Pancreas (tissue), 10 donors: ENCODE measurements around the gene LCN12. TPM values are rescaled to one million over a fixed set of nuclear protein-coding genes. Genes with fewer than 3 reads are reported as not detected.

ENCODE experiments used
- ATAC-seq, 4 donors: fragments of 200-7000 bp; cut with Tn5 transposase; one replicate each; pipeline versions ENCODE4 v1.8.0 to v1.9.1; 2020; ENCODE audit warnings: mild to moderate bottlenecking in 4 of 4, moderate library complexity in 4 of 4
- DNase-seq, 6 donors: peaks; one replicate each; pipeline ENCODE4 v3.0.0-alpha.2; 2020
- FAIRE-seq: peaks from 2 replicates; lab custom pipeline; 2012; peaks lifted over from hg19 to GRCh38; lab: Jason Lieb, UNC
- H3K27ac ChIP-seq, 4 donors: fragments of 200-600 bp; sonication (generic); 1 replicate in 3 of 4; 2 replicates in 1 of 4; pipeline versions ENCODE4 v1.5.0 to v1.8.0; 2020
- H3K27me3 ChIP-seq, 4 donors: fragments of 200-600 bp; one replicate each; pipeline ENCODE4 v1.8.0; 2021
- H3K36me3 ChIP-seq, 3 donors: fragments of 200-600 bp; sonication (generic) in 1 of 3; one replicate each; pipeline versions ENCODE4 v1.5.0 to v1.8.0; 2020 to 2021
- H3K4me1 ChIP-seq, 3 donors: fragments of 200-600 bp; one replicate each; pipeline ENCODE4 v1.8.0; 2021
- H3K4me3 ChIP-seq, 4 donors: fragments of 200-600 bp; sonication (generic) in 2 of 4; one replicate each; pipeline versions ENCODE4 v1.5.0 to v1.8.0; 2020 to 2021
- H3K9me3 ChIP-seq, 4 donors: fragments of 200-600 bp; one replicate each; pipeline ENCODE4 v1.8.0; 2021
- CTCF ChIP-seq, 4 donors: fragments of 200-600 bp; sonication (generic) in 3 of 4; IDR thresholded peaks; one replicate each; pipeline versions ENCODE4 v1.5.0 to v1.8.0; 2021; ENCODE audit warnings: antibody characterized with exemption in 4 of 4
- WGBS, 2 donors: extraction: QIAGEN DNeasy Blood & Tissue Kit; methylation state at CpG; one replicate each; pipeline ENCODE4 v1.1.7; 2013; 5-methylcytosine and 5-hydroxymethylcytosine counted together
- intact Hi-C, 3 donors: fragments of 100-400 bp; cut with DNase I; formaldehyde crosslinking; loops; one replicate each; pipeline versions ENCODE4 v1.11.1 to v1.14.2; 2022
- polyA plus RNA-seq, 2 donors: library from polyadenylated mRNA; stranded (reverse); fragments of 200-250 nt; gene quantifications; one replicate each; pipeline ENCODE4 v1.2.3, GENCODE V29; 2013
- total RNA-seq, 6 donors: library from RNA; stranded (reverse); fragmentation: NEBNext Ultra II Directional in 4 of 6; extraction: Animal tissue kit (Norgen Biotek cat#: 25700) in 4 of 6; gene quantifications; one replicate each; pipeline versions ENCODE4 v1.2.1 to v1.2.4, GENCODE V29; 2021 to 2023
- donor health status: healthy with polysubstance abuse.
- donor health status: DM: no; HTN: no; CAD: no; lungs with moderate emphysema.
- donor health status: DM: no; HTN: no; CAD: no.
- donor health status: control.
- donor health status: control.
- donor health status: Bipolar disorder and iron deficiency.
- donor health status: DM: yes; HTN: yes; CAD: no.
- donor health status: DM: no; HTN: no; CAD: no.
- donor health status: DM: no; HTN: no; CAD: no.
- donor health status: DM: yes; HTN: yes; CAD: no.

LCN12 gene
- total and polyA plus RNA-seq, 8 donors: 0.57 to 16.5 (median 3.4) TPM

- TF ChIP-seq CTCF (IDR thresholded peaks at IDR 0.05): no peak
- intact Hi-C loops: no loop called here
- no peaks in the 10 kb centered on the region for H3K9me3 ChIP-seq
- FAIRE-seq (no peak), ATAC-seq (no peak), DNase-seq (no peak)
- H3K27ac ChIP-seq: no peak overlapping the region
- WGBS, 2 donors: 96 to 100% methylated on average over 2 of the region's 2 CpGs
- no peaks in the 10 kb centered on the region for H3K27me3 ChIP-seq
- no peak overlapping the region for H3K4me3 ChIP-seq
- H3K4me1 ChIP-seq: no peaks in the 10 kb centered on the region
- H3K36me3 ChIP-seq: no peaks in the 10 kb centered on the region
These were observed 20.4 kb upstream of the LCN12 start for GRCh38 chr9:136931611-136932130.

- FAIRE-seq: no peak
- H3K9me3 ChIP-seq: no peaks in the 10 kb centered on the region
- ATAC-seq: no peak
- H3K4me1 ChIP-seq: no peaks in the 10 kb centered on the region
- intact Hi-C loops: no loop called here
- TF ChIP-seq CTCF (IDR thresholded peaks at IDR 0.05): no peak
- no peak for DNase-seq
- H3K27ac ChIP-seq: no peak overlapping the region
- no peaks in the 10 kb centered on the region for H3K36me3 ChIP-seq
- 86 to 92% methylated on average over 3 of the region's 3 CpGs for WGBS, 2 donors
- no peak overlapping the region for H3K4me3 ChIP-seq
- no peaks in the 10 kb centered on the region for H3K27me3 ChIP-seq
These were observed 17.8 kb upstream of the LCN12 start for GRCh38 chr9:136934277-136934676.

- H3K27me3 ChIP-seq: no peaks in the 10 kb centered on the region
- intact Hi-C loops: no loop called here
- peaks cover 0 to 10% (median 5%) of the 10 kb centered on the region in 3 donors for H3K36me3 ChIP-seq
- no peaks in the 10 kb centered on the region for H3K9me3 ChIP-seq
- FAIRE-seq (no peak), ATAC-seq (no peak), DNase-seq (no peak)
- no peak overlapping the region for H3K4me3 ChIP-seq
- WGBS, 2 donors: 91 to 92% methylated on average over 3 of the region's 3 CpGs
- H3K27ac ChIP-seq: no peak overlapping the region
- TF ChIP-seq CTCF (IDR thresholded peaks at IDR 0.05): no peak
- H3K4me1 ChIP-seq: no peaks in the 10 kb centered on the region
These were observed 16.4 kb upstream of the LCN12 start for GRCh38 chr9:136935651-136936050.

GRCh38 chr9:136936645-136937170 lies 15.4 kb upstream of the LCN12 start:
- DNase-seq: no peak
- WGBS, 2 donors: 91 to 97% methylated on average over 8 of the region's 8 CpGs
- no peaks in the 10 kb centered on the region for H3K27me3 ChIP-seq
- FAIRE-seq: no peak
- ATAC-seq: no peak
- H3K27ac ChIP-seq: no peak overlapping the region
- H3K4me1 ChIP-seq: no peaks in the 10 kb centered on the region
- no peak overlapping the region for H3K4me3 ChIP-seq
- H3K36me3 ChIP-seq: peaks cover 7 to 21% (median 16%) of the 10 kb centered on the region in 3 donors
- intact Hi-C loops: no loop called here
- TF ChIP-seq CTCF (IDR thresholded peaks at IDR 0.05): no peak
- H3K9me3 ChIP-seq: no peaks in the 10 kb centered on the region
